H1 (cell line): ENCODE results near the gene FBXO11. TPM values are rescaled to one million over a fixed set of nuclear protein-coding genes. Genes with fewer than 3 reads are reported as not detected.

Experiments
- CTCF ChIA-PET: fragments of 300-600 bp; sonication (Branson Sonifier 250); formaldehyde crosslinking; loops from one replicate; lab custom pipeline; 2021; ENCODE audit not compliant: partially characterized antibody; lab: Charles Lee
- POLR2A ChIA-PET: fragments of 300-600 bp; sonication (Branson Sonifier 250); formaldehyde crosslinking; loops from one replicate; lab custom pipeline; 2021; ENCODE audit warnings: inconsistent platforms; ENCODE audit not compliant: partially characterized antibody; lab: Charles Lee
- DNase-seq, 2 experiments: peaks; one replicate each; pipeline versions ENCODE4 v3.0.0 to v3.0.0-alpha.2; 2010 to 2022; ENCODE audit warnings: low spot score in 2 of 2, low read depth in 1 of 2, mixed read lengths in 1 of 2
- FAIRE-seq: peaks from 2 replicates; lab custom pipeline; 2011; peaks lifted over from hg19 to GRCh38; lab: Jason Lieb, UNC
- H2AFZ ChIP-seq: 2 replicates; pipeline ENCODE4 v1.8.1; 2012; ENCODE audit warnings: low read length, inconsistent platforms
- H2AK5ac ChIP-seq: 2 replicates; pipeline ENCODE4 v1.6.1; 2013; ENCODE audit warnings: low read depth, low read length
- H2BK120ac ChIP-seq: replicated peaks from 2 replicates; pipeline ENCODE3; 2013; ENCODE audit warnings: low read depth, low read length, inconsistent platforms
- H2BK12ac ChIP-seq: 2 replicates; pipeline ENCODE4 v1.6.1; 2013; ENCODE audit warnings: low read depth, low read length
- H2BK15ac ChIP-seq: 2 replicates; pipeline ENCODE4 v1.6.1; 2013; ENCODE audit warnings: low read length
- H2BK20ac ChIP-seq: 2 replicates; pipeline ENCODE4 v1.6.1; 2013; ENCODE audit warnings: low read length
- H2BK5ac ChIP-seq: 2 replicates; pipeline ENCODE4 v1.6.1; 2013; ENCODE audit warnings: low read depth, low read length
- H3K14ac ChIP-seq: 2 replicates; pipeline ENCODE4 v1.6.1; 2013; ENCODE audit warnings: inconsistent platforms; ENCODE audit not compliant: insufficient read length
- H3K18ac ChIP-seq: 2 replicates; pipeline ENCODE4 v1.6.1; 2013; ENCODE audit warnings: low read length; ENCODE audit errors: extremely low read depth
- H3K23ac ChIP-seq: 2 replicates; pipeline ENCODE4 v1.6.1; 2013; ENCODE audit warnings: inconsistent platforms; ENCODE audit not compliant: insufficient read length
- H3K23me2 ChIP-seq: 2 replicates; pipeline ENCODE4 v1.6.1; 2013; ENCODE audit warnings: low read depth, low read length
- H3K27ac ChIP-seq: 2 replicates; pipeline ENCODE4 v1.6.1; 2011; ENCODE audit warnings: low read depth, low read length, inconsistent platforms
- H3K27me3 ChIP-seq, 4 experiments: replicated peaks in 1 of 4; 1 replicate in 1 of 4; 2 replicates in 3 of 4; pipeline versions ENCODE4 v1.6.1 to v1.8.1; 2011 to 2013; ENCODE audit warnings: low read length in 3 of 4, mild to moderate bottlenecking in 3 of 4, inconsistent platforms in 2 of 4, mixed read lengths in 2 of 4, moderate library complexity in 1 of 4; ENCODE audit not compliant: control insufficient read depth in 3 of 4, insufficient read depth in 3 of 4; ENCODE audit errors: extremely low read depth in 1 of 4
- H3K36me3 ChIP-seq, 4 experiments: 2 replicates each; pipeline versions ENCODE4 v1.6.1 to v1.8.1; 2011 to 2013; ENCODE audit warnings: mild to moderate bottlenecking in 4 of 4, low read length in 3 of 4, moderate library complexity in 2 of 4, control low read depth in 1 of 4, inconsistent platforms in 1 of 4; ENCODE audit not compliant: insufficient read depth in 4 of 4, control insufficient read depth in 2 of 4
- H3K4ac ChIP-seq: replicated peaks from 2 replicates; pipeline ENCODE3; 2013; ENCODE audit warnings: low read length, low read depth, mixed read lengths, inconsistent platforms; ENCODE audit not compliant: insufficient read length
- H3K4me1 ChIP-seq, 4 experiments: replicated peaks in 1 of 4; 1 replicate in 1 of 4; 2 replicates in 3 of 4; pipeline versions ENCODE4 v1.6.1 to v1.8.1; 2011 to 2013; ENCODE audit warnings: low read length in 3 of 4, inconsistent platforms in 2 of 4, mixed read lengths in 1 of 4; ENCODE audit not compliant: insufficient read depth in 4 of 4, control insufficient read depth in 3 of 4
- H3K4me2 ChIP-seq, 2 experiments: 2 replicates each; pipeline versions ENCODE4 v1.6.1 to v1.8.1; 2011 to 2013; ENCODE audit warnings: low read depth in 2 of 2, low read length in 2 of 2, control low read depth in 1 of 2, inconsistent platforms in 1 of 2, mild to moderate bottlenecking in 1 of 2; ENCODE audit not compliant: insufficient read depth in 1 of 2
- H3K4me3 ChIP-seq, 4 experiments: fragments of 200-600, 300-600 bp in 1 of 4; sonication (generic), shearing (Covaris generic), sonication (Bioruptor Twin) in 1 of 4; 2 replicates each; pipeline versions ENCODE4 v1.5.1 to v1.8.1; 2011 to 2016; ENCODE audit warnings: low read length in 4 of 4, low read depth in 3 of 4, control low read depth in 2 of 4, inconsistent platforms in 2 of 4, mild to moderate bottlenecking in 2 of 4, mixed read lengths in 1 of 4, moderate library complexity in 1 of 4; ENCODE audit not compliant: insufficient read depth in 2 of 4; ENCODE audit errors: extremely low read depth in 1 of 4
- H3K56ac ChIP-seq: replicated peaks from 2 replicates; pipeline ENCODE3; 2013; ENCODE audit warnings: low read depth, mild to moderate bottlenecking, mixed read lengths, low read length, inconsistent platforms; ENCODE audit not compliant: insufficient read length
- H3K79me1 ChIP-seq: 2 replicates; pipeline ENCODE4 v1.6.1; 2013; ENCODE audit warnings: low read depth, low read length, control low read depth
- H3K79me2 ChIP-seq, 2 experiments: 2 replicates each; pipeline versions ENCODE4 v1.6.1 to v1.8.1; 2012 to 2013; ENCODE audit warnings: low read length in 2 of 2, mild to moderate bottlenecking in 2 of 2, inconsistent platforms in 1 of 2; ENCODE audit not compliant: insufficient read depth in 2 of 2, control insufficient read depth in 1 of 2
- H3K9ac ChIP-seq, 4 experiments: replicated peaks in 1 of 4; 1 replicate in 1 of 4; 2 replicates in 3 of 4; pipeline versions ENCODE4 v1.6.1 to v1.8.1; 2011 to 2013; ENCODE audit warnings: low read depth in 3 of 4, low read length in 3 of 4, control low read depth in 2 of 4, mild to moderate bottlenecking in 2 of 4, moderate library complexity in 2 of 4, inconsistent platforms in 1 of 4; ENCODE audit errors: extremely low read depth in 1 of 4
- H3K9me3 ChIP-seq, 2 experiments: 2 replicates each; pipeline versions ENCODE4 v1.6.1 to v1.8.1; 2012 to 2013; ENCODE audit warnings: mild to moderate bottlenecking in 2 of 2, moderate library complexity in 2 of 2, control low read depth in 1 of 2, inconsistent platforms in 1 of 2, low read depth in 1 of 2, low read length in 1 of 2, mixed read lengths in 1 of 2; ENCODE audit not compliant: insufficient read depth in 2 of 2
- H4K20me1 ChIP-seq, 2 experiments: replicated peaks in 1 of 2; 2 replicates each; pipeline versions ENCODE3 to v1.8.1; 2011 to 2013; ENCODE audit warnings: inconsistent platforms in 2 of 2, low read length in 2 of 2, mild to moderate bottlenecking in 1 of 2; ENCODE audit not compliant: insufficient read depth in 2 of 2, control insufficient read depth in 1 of 2
- H4K5ac ChIP-seq: 2 replicates; pipeline ENCODE4 v1.6.1; 2013; ENCODE audit warnings: low read length, low read depth, mixed read lengths, inconsistent platforms; ENCODE audit not compliant: insufficient read length
- H4K8ac ChIP-seq: 2 replicates; pipeline ENCODE4 v1.8.0; 2013; ENCODE audit warnings: mild to moderate bottlenecking, moderate library complexity, low read length, inconsistent platforms; ENCODE audit not compliant: insufficient read depth; ENCODE audit errors: extremely low read depth
- H4K91ac ChIP-seq: replicated peaks from 2 replicates; pipeline ENCODE3; 2013; ENCODE audit warnings: low read length, mixed read lengths, inconsistent platforms; ENCODE audit not compliant: insufficient read length
- BRCA1 ChIP-seq: IDR thresholded peaks from 2 replicates; pipeline ENCODE4 v1.6.1; 2012; ENCODE audit warnings: low read depth, low read length, improper control_type of control experiment
- CBX8 ChIP-seq: fragments of 300-800, 300-1000 bp; sonication (generic); IDR thresholded peaks from 2 replicates; pipeline ENCODE4 v1.7.1; 2016; ENCODE audit warnings: low read depth, low read length, borderline replicate concordance
- RFX5 ChIP-seq: IDR thresholded peaks from 2 replicates; pipeline ENCODE4 v1.6.1; 2011; ENCODE audit warnings: low read depth, low read length, improper control_type of control experiment, borderline replicate concordance
- WGBS, 2 experiments: shearing (Covaris generic) in 1 of 2; methylation state at CpG; one replicate each; pipeline versions ENCODE4 v1.1.6 to v1.1.7; 2013 to 2015; ENCODE audit warnings: low lambda C conversion rate in 2 of 2, mixed read lengths in 2 of 2, inconsistent platforms in 1 of 2, low coverage in 1 of 2, missing lambda C conversion rate in 1 of 2; ENCODE audit not compliant: insufficient replicate concordance in 2 of 2, insufficient coverage in 1 of 2, insufficient read length in 1 of 2; ENCODE audit errors: extremely low coverage in 1 of 2, missing lambda C conversion rate in 1 of 2; 5-methylcytosine and 5-hydroxymethylcytosine counted together
- polyA plus RNA-seq, 7 experiments: library from polyadenylated mRNA; depleted of rRNA in 3 of 7; stranded (reverse) in 5 of 7; unstranded in 2 of 7; fragments of >200 nt in 5 of 7; fragments of 200-250 nt in 2 of 7; gene quantifications; 1 replicate in 5 of 7; 2 replicates in 1 of 7; 4 replicates in 1 of 7; pipeline versions ENCODE4 v1.2.1 to v1.2.3, GENCODE V29; 2011 to 2013; ENCODE audit warnings: missing spikeins in 2 of 7, mixed read lengths in 2 of 7
- total RNA-seq: library from RNA; stranded (reverse); fragmentation: NEBNext Ultra II Directional; extraction: Animal tissue kit (Norgen Biotek cat#: 25700); gene quantifications from 2 replicates; pipeline ENCODE4 v1.2.1, GENCODE V29; 2021
- TF ChIP-seq, protein P1 (sequence below): IDR thresholded peaks from 2 replicates; pipeline ENCODE4 v1.6.1; 2012; ENCODE audit warnings: inconsistent platforms

Gene FBXO11
- total and polyA plus RNA-seq, 2 of the 8 experiments (the other 6 are each of a cell fraction or from before 2014, with no cell fraction given): 21.7 to 57.3 TPM

DNA sequence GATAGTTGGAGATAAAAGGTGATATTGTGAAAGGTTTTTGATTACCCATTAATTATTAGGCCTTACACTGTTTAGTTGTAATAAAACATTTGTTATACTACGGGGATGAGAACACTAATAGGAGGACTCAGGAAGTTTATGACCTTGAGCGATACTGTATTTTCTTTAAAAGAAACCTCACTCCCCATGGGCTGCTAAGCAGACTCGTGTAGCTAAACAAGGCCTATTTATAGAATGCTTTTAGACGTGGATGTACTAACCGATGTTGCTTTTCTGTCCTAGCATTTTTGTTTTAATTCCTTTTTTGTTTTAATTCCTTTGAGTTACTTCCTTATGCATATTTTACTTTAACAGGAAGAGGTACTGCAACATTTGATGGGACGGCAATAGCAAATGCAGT lies 100.4 kb downstream of the FBXO11 start:
- Histone ChIP-seq H3K4me1 (no peaks in the 10 kb centered on the region), H2BK120ac (no peak overlapping the region), H3K79me2 (peaks cover 0 to 18% of the 10 kb centered on the region in 2 experiments; a peak in 2 of 4 replicates), H3K27me3 (no peaks in the 10 kb centered on the region), H3K4me3 (no peak overlapping the region), H3K56ac (no peak overlapping the region), H2BK5ac (no peak overlapping the region), H3K18ac (no peak overlapping the region), H4K5ac (no peak overlapping the region), H4K91ac (no peak overlapping the region), H3K23ac (no peak overlapping the region), H3K4ac (no peak overlapping the region), H4K8ac (no peak overlapping the region), H3K9ac (no peak overlapping the region)
- 98% methylated on average over 6 of the region's 6 CpGs; no CpG with 5 or more reads in 1 of the 2 experiments for WGBS, 2 experiments
- CTCF ChIA-PET: no interaction called here
- TF ChIP-seq CBX8: no peak
- TF ChIP-seq RFX5: no peak
- TF ChIP-seq, protein P1, sequence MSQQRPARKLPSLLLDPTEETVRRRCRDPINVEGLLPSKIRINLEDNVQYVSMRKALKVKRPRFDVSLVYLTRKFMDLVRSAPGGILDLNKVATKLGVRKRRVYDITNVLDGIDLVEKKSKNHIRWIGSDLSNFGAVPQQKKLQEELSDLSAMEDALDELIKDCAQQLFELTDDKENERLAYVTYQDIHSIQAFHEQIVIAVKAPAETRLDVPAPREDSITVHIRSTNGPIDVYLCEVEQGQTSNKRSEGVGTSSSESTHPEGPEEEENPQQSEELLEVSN: no peak
- TF ChIP-seq BRCA1: no peak
- TF ChIP-seq, all 59 proteins: peak for 0
- Histone ChIP-seq H3K27ac (no peak overlapping the region), H2AK5ac (no peak overlapping the region), H4K20me1 (peaks cover 0 to 3% of the 10 kb centered on the region in 2 experiments), H2BK20ac (no peak overlapping the region), H3K4me2 (no peak overlapping the region), H2BK12ac (no peak overlapping the region), H3K36me3 (peaks cover 22 to 98% (median 69%) of the 10 kb centered on the region in 4 experiments), H2AFZ (no peak overlapping the region), H3K79me1 (no peaks in the 10 kb centered on the region), H2BK15ac (no peak overlapping the region), H3K14ac (no peak overlapping the region), H3K23me2 (no peaks in the 10 kb centered on the region), H3K9me3 (no peaks in the 10 kb centered on the region)
- POLR2A ChIA-PET: interaction anchor here (1.8 kb wide), 1 partner anchor 22 kb away, joined by 4 read pairs; no protein-coding TSS in a partner anchor
- FAIRE-seq (no peak), DNase-seq (no peak)
